ENCODE measurements around the gene LRRC55. TPM values are rescaled to one million over a fixed set of nuclear protein-coding genes. Genes with fewer than 3 reads are reported as not detected.
A peak's percentile ranks its signal among the peaks of the same experiment; 100 is the strongest.

Gene LRRC55
- not detected in 2 replicates for polyA plus RNA-seq (2014; cell fraction: cytosol; rRNA removed)
- polyA plus RNA-seq (2014; cell fraction: nucleus; rRNA removed): not detected in 2 replicates

- no peak for DNase-seq (ENCODE audit: low spot score)
Observed at GRCh38 chr11:57181678-57182305, at the start of gene LRRC55. TSS of gene LRRC55 (plus strand) at chr11:57181953. CDS start at chr11:57182023, 70 bp downstream.

- no peak for DNase-seq (ENCODE audit: low spot score)
Observed at GRCh38 chr11:57133366-57134038, 48.3 kb upstream of the LRRC55 start.

- DNase-seq (ENCODE audit: low spot score): no peak
Observed at GRCh38 chr11:57134284-57134683, 47.5 kb upstream of the LRRC55 start.

GRCh38 chr11:57135020-57135751 is 46.6 kb upstream of the LRRC55 start:
- no peak for DNase-seq (ENCODE audit: low spot score)

GRCh38 chr11:57140568-57140967 is 41.2 kb upstream of the LRRC55 start:
- DNase-seq (ENCODE audit: low spot score): no peak

- DNase-seq (ENCODE audit: low spot score): no peak
Observed at GRCh38 chr11:57143459-57143858, 38.3 kb upstream of the LRRC55 start.

- no peak for DNase-seq (ENCODE audit: low spot score)
Observed at GRCh38 chr11:57144075-57144474, 37.7 kb upstream of the LRRC55 start.

- peak; percentile 35 for DNase-seq (ENCODE audit: low spot score)
Observed at GRCh38 chr11:57144531-57145320, 37.0 kb upstream of the LRRC55 start.

GRCh38 chr11:57146301-57146700 is 35.5 kb upstream of the LRRC55 start:
- DNase-seq (ENCODE audit: low spot score): no peak

GRCh38 chr11:57148621-57149020 is 33.1 kb upstream of the LRRC55 start:
- DNase-seq (ENCODE audit: low spot score): no peak

GRCh38 chr11:57150454-57150917 is 31.3 kb upstream of the LRRC55 start:
- no peak for DNase-seq (ENCODE audit: low spot score)

GRCh38 chr11:57152134-57152533 is 29.6 kb upstream of the LRRC55 start:
- no peak for DNase-seq (ENCODE audit: low spot score)

GRCh38 chr11:57153448-57153847 is 28.3 kb upstream of the LRRC55 start:
- DNase-seq (ENCODE audit: low spot score): no peak

GRCh38 chr11:57154739-57155138 is 27.0 kb upstream of the LRRC55 start:
- DNase-seq (ENCODE audit: low spot score): no peak

- DNase-seq (ENCODE audit: low spot score): no peak
Observed at GRCh38 chr11:57155400-57155799, 26.4 kb upstream of the LRRC55 start.

GRCh38 chr11:57155838-57156607 is 25.7 kb upstream of the LRRC55 start:
- no peak for DNase-seq (ENCODE audit: low spot score)

- no peak for DNase-seq (ENCODE audit: low spot score)
Observed at GRCh38 chr11:57156928-57157327, 24.8 kb upstream of the LRRC55 start.

GRCh38 chr11:57157624-57158023 is 24.1 kb upstream of the LRRC55 start:
- no peak for DNase-seq (ENCODE audit: low spot score)

GRCh38 chr11:57158180-57158579 is 23.6 kb upstream of the LRRC55 start:
- no peak for DNase-seq (ENCODE audit: low spot score)

GRCh38 chr11:57158599-57158998 is 23.2 kb upstream of the LRRC55 start:
- DNase-seq (ENCODE audit: low spot score): no peak

GRCh38 chr11:57160665-57161064 is 21.1 kb upstream of the LRRC55 start:
- DNase-seq (ENCODE audit: low spot score): no peak
